HepG2 (cell line): ENCODE measurements around the gene DLG2.

Source experiments
- CEBPZ ChIP-seq: IDR thresholded peaks from 2 replicates; pipeline ENCODE4 v1.6.1; 2012; ENCODE audit warnings: low read length, improper control_type of control experiment
- CSRNP2 ChIP-seq: sonication (generic); formaldehyde crosslinking; conservative IDR thresholded peaks from 2 replicates; pipeline ENCODE4 v1.8.0; 2022; ENCODE audit warnings: low read depth, missing genetic modification reagents
- EP300 ChIP-seq, 3 experiments: sonication (generic) in 1 of 3; formaldehyde crosslinking in 1 of 3; IDR thresholded peaks; 2 replicates each; pipeline versions ENCODE4 v1.5.1 to v1.6.1; 2011 to 2020; ENCODE audit warnings: low read depth in 2 of 3, low read length in 2 of 3, borderline replicate concordance in 1 of 3, improper control_type of control experiment in 1 of 3, mild to moderate bottlenecking in 1 of 3, missing genetic modification reagents in 1 of 3, moderate library complexity in 1 of 3
- HMGXB4 ChIP-seq, 2 experiments: sonication (generic) in 1 of 2; formaldehyde crosslinking in 1 of 2; IDR thresholded peaks; 2 replicates each; pipeline versions ENCODE4 v1.4.0 to v1.6.1; 2018 to 2020; ENCODE audit warnings: missing genetic modification reagents in 2 of 2, borderline replicate concordance in 1 of 2, low read depth in 1 of 2, mild to moderate bottlenecking in 1 of 2, missing biosample characterization in 1 of 2
- KAT2B ChIP-seq: fragments of 150-350 bp; IDR thresholded peaks from 2 replicates; pipeline ENCODE4 v1.6.1; 2014; ENCODE audit warnings: low read depth, low read length, borderline replicate concordance
- MYC ChIP-seq: sonication (generic); formaldehyde crosslinking; IDR thresholded peaks from 2 replicates; pipeline ENCODE4 v1.9.0; 2021; ENCODE audit warnings: missing genetic modification reagents, borderline replicate concordance
- NBN ChIP-seq: fragments of 450-650 bp; conservative IDR thresholded peaks from 2 replicates; pipeline ENCODE4 v1.6.1; 2017
- POLR2A ChIP-seq, 2 experiments: IDR thresholded peaks; 2 replicates each; pipeline ENCODE4 v1.6.1; 2011; ENCODE audit warnings: low read depth in 2 of 2, low read length in 2 of 2, mild to moderate bottlenecking in 1 of 2, moderate library complexity in 1 of 2; ENCODE audit not compliant: insufficient read depth in 1 of 2
- RELA ChIP-seq: sonication (generic); formaldehyde crosslinking; IDR thresholded peaks from 2 replicates; pipeline ENCODE4 v1.4.0; 2020; ENCODE audit warnings: missing genetic modification reagents
- TFDP2 ChIP-seq: sonication (generic); formaldehyde crosslinking; IDR thresholded peaks from 2 replicates; pipeline ENCODE4 v1.4.0; 2020; ENCODE audit warnings: missing genetic modification reagents
- ZNF207 ChIP-seq: fragments of 450-650 bp; IDR thresholded peaks from 2 replicates; pipeline ENCODE4 v1.6.1; 2016; ENCODE audit warnings: antibody characterized with exemption, borderline replicate concordance

GRCh38 chr11:83728281-83728680 is 1898.9 kb downstream of the DLG2 start:
- TF ChIP-seq ZNF207 (no peak), CSRNP2 (CRISPR knock-in tag) (no peak), KAT2B (no peak), CEBPZ (no peak), POLR2A (IDR thresholded peaks at IDR 0.05; ENCODE audit: insufficient read depth in 1 of 2, low read depth in 2 of 2, low read length in 2 of 2) (no peak), RELA (no peak), MYC (CRISPR knock-in tag) (no peak), NBN (no peak), TFDP2 (CRISPR knock-in tag) (no peak), EP300 (IDR thresholded peaks at IDR 0.05; ENCODE audit: low read depth in 2 of 2, low read length in 2 of 2) (no peak), EP300 (CRISPR knock-in tag; IDR thresholded peaks at IDR 0.05; ENCODE audit: borderline replicate concordance) (no peak), HMGXB4 (CRISPR knock-in tag; IDR thresholded peaks at IDR 0.05; ENCODE audit: borderline replicate concordance in 1 of 2, low read depth in 1 of 2) (no peak)
